GM12878 (cell line): ENCODE results near the gene DDAH1. TPM values are rescaled to one million over a fixed set of nuclear protein-coding genes. Genes with fewer than 3 reads are reported as not detected.

Experiments
- BACH1 ChIP-seq: fragments of 450-650 bp; IDR thresholded peaks from 2 replicates; pipeline ENCODE4 v1.6.1; 2017; ENCODE audit warnings: mild to moderate bottlenecking, borderline replicate concordance
- E4F1 ChIP-seq: fragments of 450-650 bp; IDR thresholded peaks from 2 replicates; pipeline ENCODE4 v1.6.1; 2018; ENCODE audit warnings: borderline replicate concordance, mild to moderate bottlenecking; ENCODE audit not compliant: partially characterized antibody
- MYC ChIP-seq: IDR thresholded peaks from 2 replicates; pipeline ENCODE4 v1.6.1; 2011; ENCODE audit warnings: mild to moderate bottlenecking, low read length, moderate library complexity, inconsistent platforms; ENCODE audit not compliant: insufficient read depth, insufficient replicate concordance, insufficient read length, severe bottlenecking
- NRF1 ChIP-seq: conservative IDR thresholded peaks from 2 replicates; pipeline ENCODE4 v1.6.1; 2011; ENCODE audit warnings: mild to moderate bottlenecking, low read depth, low read length, improper control_type of control experiment
- RCOR1 ChIP-seq: conservative IDR thresholded peaks from 2 replicates; pipeline ENCODE4 v1.6.1; 2012; ENCODE audit warnings: low read depth, low read length, improper control_type of control experiment
- RELA ChIP-seq: fragments of 450-650 bp; IDR thresholded peaks from 2 replicates; pipeline ENCODE4 v1.8.0; 2014; ENCODE audit warnings: borderline replicate concordance; ENCODE audit not compliant: partially characterized antibody
- SMAD5 ChIP-seq: IDR thresholded peaks from 2 replicates; pipeline ENCODE4 v1.6.1; 2016; ENCODE audit warnings: antibody characterized with exemption, low read depth
- SMARCA5 ChIP-seq: fragments of 450-650 bp; IDR thresholded peaks from 2 replicates; pipeline ENCODE4 v1.6.1; 2017; ENCODE audit warnings: mild to moderate bottlenecking
- SPI1 ChIP-seq: IDR thresholded peaks from 2 replicates; pipeline ENCODE4 v1.6.1; 2011; ENCODE audit warnings: low read depth, mild to moderate bottlenecking, low read length, moderate library complexity, borderline replicate concordance; ENCODE audit not compliant: insufficient read depth
- STAT3 ChIP-seq: IDR thresholded peaks from 2 replicates; pipeline ENCODE4 v1.6.1; 2011; ENCODE audit warnings: low read depth, low read length, improper control_type of control experiment
- TAF1 ChIP-seq: IDR thresholded peaks from 2 replicates; pipeline ENCODE4 v1.6.1; 2011; ENCODE audit warnings: mild to moderate bottlenecking, low read depth, low read length, borderline replicate concordance
- ZBED1 ChIP-seq: IDR thresholded peaks from 2 replicates; pipeline ENCODE4 v1.6.1; 2016; ENCODE audit warnings: borderline replicate concordance
- polyA plus RNA-seq, 11 experiments: library from polyadenylated mRNA; depleted of rRNA in 4 of 11; unstranded in 6 of 11; stranded (reverse) in 5 of 11; fragments of >200 nt; fragmentation: Nextera tagmentation in 4 of 11; fragmentation: Illumina TruSeq in 1 of 11; extraction: Ambion mirVana in 4 of 11; extraction: Trizol in 1 of 11; gene quantifications; 1 replicate in 1 of 11; 2 replicates in 10 of 11; pipeline versions ENCODE4 v1.2.1 to v1.2.3, GENCODE V29; 2011 to 2016; ENCODE audit warnings: inconsistent platforms in 2 of 11, missing spikeins in 2 of 11, low read depth in 1 of 11
- total RNA-seq, 4 experiments: library from RNA; depleted of rRNA in 3 of 4; stranded (reverse); fragments of >200 nt in 3 of 4; fragmentation: Illumina TruSeq in 1 of 4; extraction: Trizol in 1 of 4; gene quantifications; 2 replicates each; pipeline versions ENCODE4 v1.2.1 to v1.2.3, GENCODE V29; 2013 to 2021

Gene DDAH1
- total and polyA plus RNA-seq, 10 of the 15 experiments (the other 5 are each of a cell fraction or from before 2014, with no cell fraction given): 0.07 to 0.88 (median 0.27) TPM; not detected in 6

- TF ChIP-seq E4F1: no peak
- TF ChIP-seq RCOR1: no peak
- TF ChIP-seq MYC: no peak
- no peak for TF ChIP-seq SMARCA5
- TF ChIP-seq SMAD5: no peak
- TF ChIP-seq SPI1: no peak
- no peak for TF ChIP-seq RELA
- no peak for TF ChIP-seq STAT3
- no peak for TF ChIP-seq TAF1
- TF ChIP-seq NRF1: no peak
- no peak for TF ChIP-seq BACH1
- TF ChIP-seq ZBED1: no peak
These were observed 175.1 kb downstream of the DDAH1 start (continued) for GRCh38 chr1:85289848-85290335.
